Measurements from ENCODE around the gene CCNK.

CCNK gene

DNA sequence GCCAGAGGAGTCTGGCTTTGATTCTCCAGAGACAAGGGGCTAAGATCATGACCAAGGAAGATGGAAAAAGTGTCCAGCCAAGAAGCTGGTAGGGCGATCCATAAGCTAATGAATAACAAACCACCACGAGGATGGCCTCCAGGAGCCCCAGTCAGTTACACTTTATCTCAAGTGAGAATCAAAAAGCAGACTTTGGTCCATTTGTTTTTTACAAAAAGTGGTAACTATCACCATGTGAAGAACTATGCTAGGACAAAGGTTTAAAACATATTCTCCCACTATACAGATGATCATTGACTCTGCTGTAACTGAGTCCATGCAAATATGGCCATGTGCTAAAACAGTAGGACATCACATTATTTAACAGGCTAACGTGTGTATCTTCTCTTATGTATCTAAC is 14.5 kb upstream of the CCNK start:
- no peak for DNase-seq (ENCODE audit: low read depth in 2 of 2)

DNA sequence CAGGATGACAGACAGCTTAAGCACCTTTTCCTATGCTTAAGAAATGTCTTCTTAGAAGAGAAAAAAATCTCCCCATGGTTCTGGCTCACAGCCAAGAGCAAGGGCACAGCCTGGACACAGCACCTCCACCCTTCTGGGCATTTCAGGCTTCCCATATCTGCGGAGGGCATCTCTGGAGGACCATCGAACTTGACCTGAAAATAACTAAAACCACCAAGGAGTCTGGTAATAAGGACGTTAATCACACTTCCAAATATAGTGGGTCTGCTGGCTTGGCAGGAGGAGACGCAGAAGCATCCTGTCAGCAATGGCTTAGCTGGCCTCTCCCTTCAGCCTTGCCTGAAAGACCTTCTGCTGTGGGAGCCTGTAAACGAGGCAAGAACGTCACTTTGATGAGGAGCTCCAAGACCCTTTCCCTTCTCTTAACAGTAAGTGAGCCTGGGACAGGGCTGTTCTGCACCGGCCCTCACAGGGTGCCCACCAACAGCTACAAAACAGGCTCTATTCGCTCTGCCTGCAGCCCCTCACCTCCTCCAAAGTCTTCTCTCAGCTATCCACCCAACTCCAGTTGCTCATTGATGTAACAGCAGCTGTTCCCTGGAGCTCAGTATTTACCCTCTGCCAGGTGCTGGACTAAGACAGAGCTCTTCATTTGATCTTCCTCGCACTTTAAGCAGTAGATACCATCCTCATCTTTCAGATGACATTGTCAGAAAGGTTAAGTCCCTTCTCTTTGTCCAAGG is 13.7 kb upstream of the CCNK start:
- no peak for DNase-seq (ENCODE audit: low read depth in 2 of 2)

DNA sequence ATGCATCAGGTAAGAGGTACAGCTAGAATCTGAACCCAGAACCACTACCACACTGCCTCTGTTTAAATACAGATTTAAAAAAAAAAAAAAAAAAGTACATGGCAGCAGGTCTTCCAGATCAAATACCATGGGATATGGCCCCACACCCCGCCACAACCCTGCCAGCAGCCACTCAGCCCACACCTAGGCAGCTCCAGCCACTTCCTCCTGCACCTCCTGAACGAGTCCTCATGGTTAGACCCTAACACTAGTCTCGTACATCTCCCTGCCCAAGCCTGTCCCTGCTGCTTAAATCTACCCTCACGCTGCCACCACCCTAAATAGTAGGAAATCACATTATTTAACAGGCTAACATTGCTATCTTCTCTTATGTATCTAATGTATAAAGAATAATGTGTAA is 13.1 kb upstream of the CCNK start:
- no peak for DNase-seq (ENCODE audit: low read depth in 2 of 2)

DNA sequence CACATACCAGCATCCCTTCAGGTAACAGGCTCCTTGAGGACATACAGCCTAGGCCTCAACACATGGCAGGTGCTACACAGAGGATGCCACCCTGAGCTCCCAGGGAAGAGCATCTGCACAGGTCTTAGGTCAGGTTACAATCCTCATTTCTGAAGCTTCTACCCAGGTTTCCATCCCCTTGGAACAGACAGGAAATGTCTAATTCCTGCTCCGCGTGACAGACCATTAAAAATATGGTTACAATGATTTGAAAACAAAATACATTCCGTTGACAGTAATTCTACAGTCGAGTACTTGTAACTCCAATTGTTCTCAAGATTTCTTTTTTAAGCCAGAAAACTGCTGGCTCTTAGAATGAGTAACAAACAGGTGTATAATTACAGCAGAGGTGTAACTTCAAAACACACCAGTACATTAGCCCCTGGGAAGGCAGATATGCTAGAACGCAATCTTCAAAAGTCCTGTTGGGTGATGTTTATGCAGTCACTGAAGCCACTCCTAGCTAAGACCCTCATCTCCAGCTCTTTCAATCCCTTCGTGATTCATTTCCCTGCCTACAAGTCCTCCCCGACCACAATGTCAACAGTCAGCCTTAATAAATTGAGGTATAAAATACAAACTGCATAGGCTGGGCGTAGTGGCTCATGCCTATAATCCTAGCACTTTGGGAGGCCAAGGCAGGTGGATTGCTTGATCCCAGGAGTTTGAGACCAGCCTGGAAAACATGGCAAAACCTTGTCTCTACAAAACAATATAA is 12.2 kb upstream of the CCNK start:
- DNase-seq (ENCODE audit: low read depth in 2 of 2) = no peak

DNA sequence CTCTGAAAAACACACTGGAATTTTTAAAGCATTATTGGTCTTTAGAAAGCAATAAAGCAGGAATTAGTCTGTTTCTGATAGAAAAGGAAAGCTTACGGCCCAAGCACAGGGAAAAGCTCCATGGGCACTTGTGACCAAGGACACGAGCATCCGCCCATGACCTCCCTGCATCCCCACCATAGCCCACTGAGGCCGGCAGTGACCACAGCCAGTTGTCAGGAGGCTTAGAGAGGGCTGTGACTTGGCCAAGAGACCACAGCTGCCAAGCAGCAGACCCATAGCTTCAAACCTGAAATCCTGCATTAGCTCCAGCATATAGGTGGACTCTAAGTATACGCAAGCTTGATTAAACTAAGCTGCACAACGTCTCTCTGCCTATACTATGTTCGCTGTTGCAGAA is 9.5 kb upstream of the CCNK start:
- DNase-seq (ENCODE audit: low read depth in 2 of 2) = no peak

DNA sequence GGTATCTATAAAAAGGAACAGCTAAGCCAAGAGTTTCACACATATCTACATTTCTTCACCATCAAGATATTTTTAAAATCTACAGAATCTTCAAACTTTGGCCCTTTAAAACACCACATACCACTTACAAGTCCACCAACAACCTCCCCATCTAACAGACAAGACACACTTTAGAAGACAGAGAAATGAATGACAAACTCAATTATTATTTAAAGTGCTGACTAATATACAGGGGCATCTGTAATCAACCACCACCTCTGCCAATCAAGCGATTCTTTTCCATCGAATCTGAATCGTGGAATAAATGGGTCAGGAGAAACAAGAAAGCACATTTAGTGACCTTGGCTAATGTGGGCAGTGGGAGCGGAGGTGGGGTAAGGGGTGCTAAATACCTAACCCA is 8.3 kb upstream of the CCNK start:
- DNase-seq (ENCODE audit: low read depth in 2 of 2) = no peak

DNA sequence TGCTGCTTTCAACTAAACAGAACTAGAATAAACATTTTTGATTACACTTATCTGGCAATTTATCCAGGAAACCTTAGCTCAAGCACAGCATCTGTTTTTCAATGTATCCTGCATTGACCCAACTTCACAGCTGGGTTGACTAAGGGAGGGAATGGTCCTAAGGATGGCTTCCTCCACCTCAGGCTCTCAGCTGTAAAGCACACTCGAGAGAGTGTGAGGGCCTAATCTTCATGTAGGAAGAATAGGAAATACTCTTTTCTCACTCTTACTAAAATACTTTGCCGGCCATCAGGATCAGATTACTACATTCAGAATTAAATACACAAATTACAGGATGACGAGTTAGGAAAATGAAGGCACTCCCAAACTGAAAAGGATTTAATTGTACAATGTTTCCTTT is 7.8 kb upstream of the CCNK start:
- no peak for DNase-seq (ENCODE audit: low read depth in 2 of 2)

DNA sequence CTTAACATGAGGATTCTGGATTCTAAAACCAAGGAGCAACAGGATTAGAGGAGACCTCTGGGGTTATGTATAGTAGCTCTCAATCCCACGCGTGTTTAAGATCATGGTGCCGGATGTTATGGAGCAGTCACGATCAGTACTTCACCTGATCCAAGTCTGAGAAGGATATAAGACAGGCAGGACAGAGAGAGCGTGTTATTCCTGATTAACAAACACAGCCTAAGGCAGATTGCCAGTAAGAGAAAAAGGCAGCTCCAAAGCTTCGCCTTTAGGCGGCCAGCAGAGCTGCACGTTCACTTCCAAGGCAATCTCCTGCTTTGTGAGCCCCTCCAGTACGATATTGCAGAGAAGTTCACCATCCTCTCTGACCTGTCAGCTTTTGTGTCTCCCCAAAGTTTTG is 6.0 kb upstream of the CCNK start:
- DNase-seq (ENCODE audit: low read depth in 2 of 2) = no peak

DNA sequence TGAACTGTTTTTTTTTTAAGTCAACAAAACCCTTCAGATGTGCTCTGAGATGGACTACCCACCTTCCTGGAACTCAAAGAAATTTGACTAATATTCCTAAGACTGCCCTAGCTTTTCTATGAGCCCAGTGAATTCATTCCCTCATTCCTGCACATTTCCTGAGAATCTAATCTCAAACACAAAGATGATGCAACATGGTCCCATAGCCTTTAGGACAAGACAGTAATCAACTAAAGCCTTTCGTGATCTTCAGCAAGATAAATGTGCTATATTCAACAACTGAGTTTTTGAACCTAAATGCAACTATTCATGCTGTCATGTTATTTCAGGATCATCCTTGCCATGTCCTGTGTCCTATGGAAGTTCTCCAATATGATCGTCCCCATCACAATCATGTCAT is 5.5 kb upstream of the CCNK start:
- no peak for DNase-seq (ENCODE audit: low read depth in 2 of 2)

DNA sequence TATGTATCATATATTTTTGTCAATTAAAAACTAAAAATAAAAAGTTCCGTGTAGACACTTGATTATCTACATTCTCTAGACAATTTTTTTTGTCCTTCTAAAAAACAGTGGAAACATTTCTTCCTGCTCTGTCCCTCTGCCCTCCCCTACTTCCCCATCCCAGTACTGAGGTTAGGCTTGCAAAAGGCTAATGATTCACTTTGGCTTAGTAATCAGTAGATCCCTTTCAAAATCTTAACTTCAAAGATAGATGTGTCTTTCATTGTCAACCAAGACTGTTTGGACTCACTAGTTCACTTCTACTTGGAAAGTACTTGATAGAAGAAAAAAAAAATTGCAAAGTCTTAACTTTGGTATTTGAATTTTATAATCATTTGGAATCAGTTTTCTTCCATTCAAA is 4.3 kb upstream of the CCNK start:
- DNase-seq (ENCODE audit: low read depth in 2 of 2) = no peak

DNA sequence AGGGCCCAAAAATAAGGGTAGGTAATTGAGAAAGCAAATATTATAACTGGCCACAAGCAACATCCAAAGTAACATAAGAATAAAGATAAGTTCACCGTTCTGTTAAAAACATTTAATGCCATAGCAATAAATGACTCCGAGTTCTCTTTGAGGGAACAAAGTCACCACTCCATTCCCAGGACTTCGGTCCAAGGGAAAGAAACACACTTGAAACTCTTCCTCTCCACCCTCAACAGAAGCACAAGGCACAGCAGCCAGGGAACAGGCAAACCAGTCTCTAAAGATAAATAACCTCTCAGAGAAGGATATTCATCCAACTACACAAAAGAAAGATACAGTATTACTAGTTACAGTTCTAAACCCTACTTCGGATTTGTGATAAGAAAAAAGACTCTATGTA is 3.1 kb upstream of the CCNK start:
- no peak for DNase-seq (ENCODE audit: low read depth in 2 of 2)

DNA sequence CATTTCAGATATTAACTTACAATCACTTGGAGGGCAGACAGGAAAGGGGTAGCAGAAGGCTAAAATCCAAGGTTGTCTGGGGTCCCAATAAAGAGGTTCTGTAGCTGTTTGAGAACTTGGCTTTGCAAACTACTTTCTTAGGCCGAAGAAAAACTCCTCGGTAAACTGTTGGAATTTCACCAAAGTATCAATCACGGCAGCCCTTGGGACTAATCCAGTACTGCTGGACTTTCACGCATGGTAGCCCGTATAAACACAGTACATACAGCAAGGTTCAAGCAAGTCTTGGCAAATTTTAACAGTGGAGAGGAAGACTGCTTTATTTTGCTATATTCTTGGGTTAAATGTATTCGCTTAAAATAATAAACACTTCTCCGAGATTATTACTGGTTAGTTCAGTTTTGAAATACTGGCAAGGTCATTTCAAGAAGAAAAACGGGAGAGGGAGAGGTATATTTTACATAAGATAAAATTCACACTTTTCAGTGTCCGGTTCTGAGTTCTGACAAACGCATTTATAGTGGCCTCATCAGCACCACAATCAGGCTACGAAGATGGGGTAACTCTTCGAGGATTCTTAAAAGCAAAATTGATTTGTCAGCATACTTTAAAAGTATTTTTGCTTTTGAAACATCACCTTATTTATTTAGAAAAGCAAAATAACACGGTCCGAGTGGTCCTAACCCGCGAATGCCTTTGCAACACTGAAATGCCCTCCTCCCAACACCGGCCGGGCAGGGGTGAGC is 1.9 kb upstream of the CCNK start:
- DNase-seq (ENCODE audit: low read depth in 2 of 2) = no peak

DNA sequence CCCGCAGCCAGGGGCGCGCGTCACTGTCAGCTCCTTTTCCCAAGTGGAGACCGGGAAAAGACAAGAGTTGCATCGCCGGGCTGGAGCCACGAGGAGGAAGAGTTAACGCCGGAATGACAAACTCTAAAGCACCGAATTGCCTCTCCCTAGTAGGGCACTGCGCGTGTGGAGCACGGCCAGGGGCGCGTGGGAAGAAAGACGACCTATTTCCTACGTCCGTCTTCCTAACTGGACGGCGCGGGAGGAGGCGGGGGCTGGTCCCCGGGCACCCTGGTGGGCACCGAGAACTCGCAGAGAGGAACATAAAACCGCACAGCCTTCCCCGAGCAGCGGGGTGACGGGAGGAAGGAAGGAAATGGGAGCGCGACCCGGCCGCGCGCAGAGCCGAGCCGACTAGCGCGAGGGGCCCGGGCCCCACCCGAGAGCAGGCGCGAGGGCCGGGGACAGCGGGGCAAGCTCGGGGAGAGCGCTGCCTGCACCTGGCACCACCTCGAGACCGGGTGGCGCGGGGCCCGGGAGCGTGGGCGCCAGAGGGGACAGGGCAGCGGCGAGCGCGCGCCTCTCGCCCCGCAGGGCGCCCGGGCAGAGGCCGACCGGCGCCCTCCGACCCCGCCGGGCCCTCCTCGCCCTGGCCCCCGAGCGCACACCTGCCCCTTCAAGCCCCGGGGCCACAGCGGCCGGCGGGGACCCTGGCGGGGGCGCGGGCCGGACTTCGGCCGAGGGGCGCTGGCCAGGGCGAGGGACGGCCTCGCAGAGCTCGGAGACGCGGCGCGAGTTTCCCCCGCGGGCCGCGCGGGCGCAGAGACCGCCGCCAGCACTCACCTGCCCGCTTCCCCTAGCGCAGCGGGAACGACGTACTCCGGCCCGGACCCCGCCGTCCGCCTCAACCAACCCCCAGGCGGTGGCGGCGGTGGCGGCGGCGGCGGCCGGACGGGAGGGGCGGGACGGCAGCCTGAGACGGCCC is 1.0 kb upstream of the CCNK start, which contains the start of gene SETD3:
Gene SETD3, minus strand, starts transcription at position 954 of the 964 bp plus-strand sequence. CDS start 15,054 bp downstream, outside the sequence.
- DNase-seq (ENCODE audit: low read depth in 2 of 2) = peak; percentile 10 to 28

DNA sequence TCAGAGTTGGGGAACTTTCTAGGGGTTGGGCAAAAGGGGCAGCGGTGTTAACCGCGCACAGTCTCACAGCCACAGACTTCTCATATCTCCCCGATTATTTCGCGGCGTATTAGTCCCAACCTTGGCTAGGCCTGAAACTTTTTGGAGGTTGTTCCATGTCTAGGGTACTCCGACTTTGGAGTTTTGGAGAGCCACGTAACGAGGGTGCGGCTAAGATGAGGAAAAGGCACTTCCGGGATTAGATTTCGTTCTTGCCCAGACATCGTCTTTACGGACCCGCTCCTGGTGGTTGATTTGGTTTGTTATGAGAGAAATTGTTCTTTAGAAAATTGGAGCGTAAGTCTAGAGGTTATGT is 513 bp downstream of the CCNK start:
- DNase-seq (ENCODE audit: low read depth in 2 of 2) = no peak

DNA sequence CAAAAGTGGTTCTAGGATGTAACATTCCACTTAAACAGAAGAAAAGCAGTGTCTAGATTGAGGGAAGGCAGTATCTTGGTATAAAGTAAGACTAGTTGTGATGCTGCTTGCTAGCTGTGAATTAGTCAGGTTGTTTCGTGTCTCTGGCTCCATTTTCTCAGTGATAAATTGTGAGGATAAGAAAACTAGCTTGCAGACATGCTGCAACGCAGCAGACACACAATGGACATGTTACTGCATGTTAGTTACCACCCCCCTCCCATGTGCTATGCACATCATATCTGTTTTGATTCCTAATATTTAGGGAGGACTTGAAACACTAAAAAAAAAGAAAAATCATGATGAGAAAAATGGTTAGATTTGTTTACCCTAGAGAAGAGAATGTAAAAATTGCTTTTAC is 2.9 kb downstream of the CCNK start:
- DNase-seq (ENCODE audit: low read depth in 2 of 2) = no peak

DNA sequence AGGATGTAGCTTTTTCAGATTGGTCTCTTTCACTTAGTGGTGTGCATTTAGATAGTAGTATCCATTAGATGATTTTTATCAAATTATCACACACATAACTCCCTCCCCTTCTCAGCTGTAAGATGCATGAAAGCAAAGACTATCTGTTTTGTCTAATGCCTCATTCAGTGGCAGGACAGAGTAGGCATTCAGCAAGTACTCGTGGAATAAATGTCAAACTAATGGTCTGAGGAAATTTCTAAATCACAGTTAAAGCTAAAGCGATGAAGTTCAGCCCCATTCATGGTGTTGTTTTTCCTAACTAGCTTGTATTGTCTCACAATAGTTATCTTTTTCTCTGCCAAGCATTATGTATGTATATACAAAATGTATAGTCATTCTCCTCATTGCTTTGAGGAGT is 16.1 kb downstream of the CCNK start:
- DNase-seq (ENCODE audit: low read depth in 2 of 2) = no peak

DNA sequence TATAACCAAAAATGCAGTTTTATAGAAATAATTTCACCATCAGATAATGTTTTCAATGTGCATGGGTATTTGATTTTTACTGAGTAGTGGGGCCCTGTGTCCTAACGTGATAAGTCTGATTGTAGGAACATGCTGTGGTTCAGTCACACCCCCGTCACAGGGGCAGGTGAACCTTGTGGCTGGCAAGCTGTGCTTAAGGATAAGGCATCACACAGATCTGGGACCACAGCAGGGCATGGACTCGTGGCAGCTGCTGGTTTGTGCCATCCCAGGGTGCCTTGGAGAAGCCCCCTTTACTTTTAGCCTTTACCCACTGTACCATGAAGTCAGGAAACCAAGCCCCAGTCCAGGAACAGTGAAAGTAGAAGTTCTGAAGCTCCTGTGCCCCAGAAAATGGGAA is 16.7 kb downstream of the CCNK start:
- DNase-seq (ENCODE audit: low read depth in 2 of 2) = no peak

DNA sequence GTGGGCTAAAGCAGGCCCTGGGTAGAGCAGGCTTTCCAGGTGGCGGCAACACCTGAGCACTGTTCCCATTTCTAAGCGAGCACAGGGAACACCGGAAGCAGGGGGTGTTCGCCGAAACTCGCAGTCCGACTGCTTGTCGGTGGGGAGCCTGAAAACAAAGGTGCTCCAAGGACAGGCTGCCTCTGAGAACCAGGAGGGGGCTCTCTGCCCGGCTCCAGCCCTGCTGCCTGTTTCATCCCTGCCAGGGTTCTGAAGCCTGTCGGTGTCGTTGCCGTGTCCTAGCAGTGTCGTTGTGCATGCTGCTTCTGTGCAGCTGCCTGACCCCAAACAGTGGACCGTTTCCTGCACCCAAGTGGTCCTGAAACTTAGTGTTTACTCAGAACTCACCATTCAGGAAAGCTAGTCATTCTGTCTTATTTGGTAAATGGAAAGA is 21.8 kb downstream of the CCNK start:
- DNase-seq (ENCODE audit: low read depth in 2 of 2) = no peak

DNA sequence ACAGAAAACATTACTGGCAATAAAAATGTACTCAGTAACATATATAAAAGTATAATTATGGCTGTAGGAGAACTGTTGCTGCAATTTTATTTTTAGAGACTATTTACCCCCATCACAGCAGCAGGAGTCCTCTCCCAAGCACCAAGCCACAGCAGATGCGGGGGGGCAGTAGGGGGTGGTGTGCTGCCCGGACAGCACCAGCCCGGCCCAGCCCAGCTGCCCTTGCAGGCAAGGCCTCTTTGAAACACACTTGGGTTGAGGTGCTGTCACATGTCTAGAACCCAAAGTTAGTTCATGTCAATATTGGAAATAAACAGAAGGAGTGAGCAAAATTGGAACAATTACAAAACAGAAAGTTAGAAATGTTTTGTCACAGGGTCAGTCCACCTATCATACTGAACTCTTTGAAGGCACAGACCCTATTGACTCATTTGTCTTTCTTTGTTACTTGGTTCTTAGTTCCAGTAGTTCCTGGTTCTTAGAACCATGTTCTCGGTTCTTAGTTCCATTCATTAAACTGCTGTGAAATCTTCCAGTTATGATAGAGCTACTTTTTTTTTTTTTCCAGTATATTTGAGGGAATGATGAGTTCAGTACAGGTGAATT is 22.7 kb downstream of the CCNK start:
- no peak for DNase-seq (ENCODE audit: low read depth in 2 of 2)

DNA sequence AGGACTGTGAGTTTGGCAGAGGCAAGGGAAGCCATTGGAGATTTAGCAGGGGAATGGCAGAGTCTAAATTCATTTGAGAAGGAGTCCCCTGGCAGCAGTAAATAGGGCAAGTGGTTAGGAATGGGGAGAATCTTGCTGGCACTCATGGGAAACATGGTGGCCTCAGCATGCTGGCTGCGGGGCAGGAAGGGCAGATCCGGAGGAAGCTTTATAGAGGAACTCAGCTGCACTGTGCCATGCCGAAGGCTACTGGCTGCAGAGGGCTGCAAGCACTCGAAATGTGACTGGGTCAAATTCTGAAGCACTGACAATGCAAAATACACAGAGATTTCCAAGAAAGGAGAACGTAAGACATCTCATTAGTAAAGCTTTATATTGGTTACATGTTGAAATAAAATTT is 23.9 kb downstream of the CCNK start:
- no peak for DNase-seq (ENCODE audit: low read depth in 2 of 2)

DNA sequence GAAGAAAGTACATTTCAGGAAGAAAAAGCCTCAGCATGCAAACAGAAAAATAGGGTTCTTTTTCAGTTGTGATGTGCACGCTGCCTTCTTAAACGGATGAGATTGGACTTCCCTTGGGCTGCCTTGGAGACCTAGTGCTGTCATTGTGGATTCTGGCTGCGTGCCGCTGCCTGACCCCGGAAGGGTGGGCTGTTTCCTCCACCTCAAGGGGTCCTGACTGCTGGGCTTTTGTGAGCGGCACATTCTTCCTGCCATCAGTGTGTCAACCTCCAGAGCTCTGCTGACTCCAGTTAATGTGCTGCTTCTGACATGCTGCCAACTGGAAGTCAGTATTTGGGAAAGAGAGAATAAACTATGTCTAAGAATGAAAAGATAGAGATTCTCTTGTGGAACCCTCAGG is 25.1 kb downstream of the CCNK start:
- DNase-seq (ENCODE audit: low read depth in 2 of 2) = no peak

Measured in stimulated activated CD4-positive, alpha-beta T cell treated with anti-CD3 and anti-CD28 coated beads, Interleukin-12 subunit alpha, Interleukin-12 subunit beta, amount 100 ng/mL, for 24 hours (primary cell).